Neural progenitor cell (in vitro differentiated cells): ENCODE measurements around the gene GALNTL6. TPM values are rescaled to one million over a fixed set of nuclear protein-coding genes. Genes with fewer than 3 reads are reported as not detected.

Source experiments
- DNase-seq: peaks from one replicate; pipeline ENCODE4 v3.0.0-alpha.2; 2016; ENCODE audit warnings: low spot score
- H2AFZ ChIP-seq: fragments of 200-600 bp; sonication (generic); replicated peaks from 2 replicates; pipeline ENCODE4 v1.6.1; 2016; ENCODE audit warnings: antibody characterized with exemption
- H3F3A ChIP-seq: fragments of 200-600 bp; sonication (generic); 2 replicates; pipeline ENCODE4 v1.6.1; 2016; ENCODE audit warnings: antibody characterized with exemption, low read depth
- H3K27ac ChIP-seq: fragments of 200-600 bp; sonication (generic); 2 replicates; pipeline ENCODE4 v1.5.1; 2016; ENCODE audit warnings: mild to moderate bottlenecking
- H3K27me3 ChIP-seq: fragments of 200-600 bp; sonication (generic); 2 replicates; pipeline ENCODE4 v1.6.1; 2016; ENCODE audit warnings: mild to moderate bottlenecking, moderate library complexity
- H3K36me3 ChIP-seq: fragments of 200-600 bp; sonication (generic); 2 replicates; pipeline ENCODE4 v1.5.1; 2016
- H3K4me1 ChIP-seq: fragments of 200-600 bp; sonication (generic); 2 replicates; pipeline ENCODE4 v1.6.1; 2016; ENCODE audit warnings: mixed run types
- H3K4me2 ChIP-seq: fragments of 200-600 bp; sonication (generic); 2 replicates; pipeline ENCODE4 v1.6.1; 2016
- H3K4me3 ChIP-seq: fragments of 200-600 bp; sonication (generic); 2 replicates; pipeline ENCODE4 v1.5.1; 2016
- H3K79me2 ChIP-seq: fragments of 200-600 bp; sonication (generic); 2 replicates; pipeline ENCODE4 v1.6.1; 2016; ENCODE audit warnings: low read depth
- H3K9ac ChIP-seq: fragments of 200-600 bp; sonication (generic); 2 replicates; pipeline ENCODE4 v1.6.1; 2016
- H3K9me3 ChIP-seq: fragments of 200-600 bp; sonication (generic); 2 replicates; pipeline ENCODE4 v1.5.1; 2016; ENCODE audit warnings: low read depth
- H4K20me1 ChIP-seq: fragments of 200-600 bp; sonication (generic); 2 replicates; pipeline ENCODE4 v1.6.1; 2016; ENCODE audit warnings: low read depth
- H3K27ac Mint-ChIP-seq: 3 replicates; pipeline ENCODE4 v1.8.0; 2021; ENCODE audit warnings: mixed read lengths
- H3K27me3 Mint-ChIP-seq: 2 replicates; pipeline ENCODE4 v1.8.0; 2022; ENCODE audit warnings: low read depth, mild to moderate bottlenecking, inconsistent platforms, moderate library complexity, mixed read lengths; ENCODE audit not compliant: insufficient read depth
- H3K36me3 Mint-ChIP-seq: 3 replicates; pipeline ENCODE4 v1.8.0; 2021; ENCODE audit warnings: mixed read lengths
- H3K4me1 Mint-ChIP-seq: 3 replicates; pipeline ENCODE4 v1.8.0; 2021; ENCODE audit warnings: mixed read lengths
- H3K4me3 Mint-ChIP-seq: 3 replicates; pipeline ENCODE4 v1.8.0; 2021; ENCODE audit warnings: mild to moderate bottlenecking, moderate library complexity, mixed read lengths
- H3K9me3 Mint-ChIP-seq: 3 replicates; pipeline ENCODE4 v1.8.0; 2020; ENCODE audit warnings: mixed read lengths
- CTCF ChIP-seq: fragments of 200-600 bp; sonication (generic); IDR thresholded peaks from 2 replicates; pipeline ENCODE4 v1.5.1; 2017; ENCODE audit warnings: antibody characterized with exemption, mild to moderate bottlenecking
- EZH2 ChIP-seq: fragments of 200-600 bp; sonication (generic); IDR thresholded peaks from 2 replicates; pipeline ENCODE4 v1.6.1; 2017; ENCODE audit warnings: antibody characterized with exemption, mild to moderate bottlenecking, moderate library complexity
- EZH2phosphoT487 ChIP-seq: fragments of 200-600 bp; sonication (generic); IDR thresholded peaks from 2 replicates; pipeline ENCODE4 v1.6.1; 2017; ENCODE audit warnings: antibody characterized with exemption
- total RNA-seq: library from RNA; depleted of rRNA; stranded (reverse); fragments of >200 nt; gene quantifications from 2 replicates; pipeline ENCODE4 v1.2.3, GENCODE V29; 2015; ENCODE audit warnings: low replicate concordance

Gene GALNTL6
- total RNA-seq, 1 donor from 2014 or later, result 0.15 TPM

- DNase-seq, result no peak
- no peak overlapping the region for H3K27ac ChIP-seq
- no peaks in the 10 kb centered on the region for H4K20me1 ChIP-seq
- H3K4me3 Mint-ChIP-seq, result no peak overlapping the region
- H3K9ac ChIP-seq, result no peak overlapping the region
- no peak overlapping the region for H3K4me3 ChIP-seq
- no peaks in the 10 kb centered on the region for H3F3A ChIP-seq
- H3K4me1 Mint-ChIP-seq, result peaks cover 2% of the 10 kb centered on the region
- H2AFZ ChIP-seq, result no peak overlapping the region
- no peaks in the 10 kb centered on the region for H3K36me3 ChIP-seq
- H3K79me2 ChIP-seq, result no peaks in the 10 kb centered on the region
- no peaks in the 10 kb centered on the region for H3K27me3 ChIP-seq
- H3K27me3 Mint-ChIP-seq, result no peaks in the 10 kb centered on the region
- no peaks in the 10 kb centered on the region for H3K4me1 ChIP-seq
- H3K36me3 Mint-ChIP-seq, result no peaks in the 10 kb centered on the region
- no peaks in the 10 kb centered on the region for H3K9me3 Mint-ChIP-seq
- TF ChIP-seq EZH2phosphoT487, result no peak
- TF ChIP-seq EZH2, result no peak
- no peak for TF ChIP-seq CTCF
- no peak overlapping the region for H3K27ac Mint-ChIP-seq
- no peaks in the 10 kb centered on the region for H3K9me3 ChIP-seq
- H3K4me2 ChIP-seq, result no peak overlapping the region
Observed at GRCh38 chr4:172938072-172938829, 1125.0 kb downstream of the GALNTL6 start.

GRCh38 chr4:172938870-172939269, 1125.7 kb downstream of the GALNTL6 start:
- Histone ChIP-seq H3K36me3 (no peaks in the 10 kb centered on the region), H2AFZ (no peak overlapping the region), H3F3A (no peaks in the 10 kb centered on the region), H3K79me2 (no peaks in the 10 kb centered on the region), H3K27me3 (no peaks in the 10 kb centered on the region), H3K4me2 (no peak overlapping the region), H3K27ac (no peak overlapping the region), H3K4me3 (no peak overlapping the region), H3K9ac (no peak overlapping the region), H3K4me1 (no peaks in the 10 kb centered on the region), H4K20me1 (no peaks in the 10 kb centered on the region), H3K9me3 (no peaks in the 10 kb centered on the region)
- no peaks in the 10 kb centered on the region for H3K9me3 Mint-ChIP-seq
- no peaks in the 10 kb centered on the region for H3K27me3 Mint-ChIP-seq
- no peak for DNase-seq
- TF ChIP-seq EZH2phosphoT487 (no peak), EZH2 (no peak), CTCF (no peak)
- H3K4me1 Mint-ChIP-seq, result peaks cover 2% of the 10 kb centered on the region
- H3K27ac Mint-ChIP-seq, result no peak overlapping the region
- H3K36me3 Mint-ChIP-seq, result no peaks in the 10 kb centered on the region
- no peak overlapping the region for H3K4me3 Mint-ChIP-seq

GRCh38 chr4:172942840-172943239, 1129.6 kb downstream of the GALNTL6 start:
- Mint-ChIP-seq H3K36me3 (no peaks in the 10 kb centered on the region), H3K4me3 (no peak overlapping the region)
- H3K4me3 ChIP-seq, result no peak overlapping the region

More at GRCh38 chr4:172942840-172943239, 1129.6 kb downstream of the GALNTL6 start:
- no peaks in the 10 kb centered on the region for H3F3A ChIP-seq
- no peaks in the 10 kb centered on the region for H3K27me3 ChIP-seq
- H3K79me2 ChIP-seq, result no peaks in the 10 kb centered on the region
- no peak overlapping the region for H3K27ac Mint-ChIP-seq
- H3K9ac ChIP-seq, result no peak overlapping the region
- no peak for TF ChIP-seq EZH2
- no peak for TF ChIP-seq CTCF
- no peak for TF ChIP-seq EZH2phosphoT487
- H4K20me1 ChIP-seq, result no peaks in the 10 kb centered on the region
- peaks cover 6% of the 10 kb centered on the region for H3K4me1 ChIP-seq
- no peaks in the 10 kb centered on the region for H3K27me3 Mint-ChIP-seq
- no peaks in the 10 kb centered on the region for H3K36me3 ChIP-seq
- DNase-seq, result no peak
- H3K4me2 ChIP-seq, result no peak overlapping the region
- H3K9me3 Mint-ChIP-seq, result no peaks in the 10 kb centered on the region
- no peaks in the 10 kb centered on the region for H3K9me3 ChIP-seq
- no peak overlapping the region for H2AFZ ChIP-seq
- peaks cover 12% of the 10 kb centered on the region for H3K4me1 Mint-ChIP-seq
- H3K27ac ChIP-seq, result no peak overlapping the region
